Epithelial cell of esophagus (primary cell): Measurements from ENCODE around the gene AOPEP.
"Not testable (repeated sequence)": the region's sequence is repeated elsewhere in the genome, so short reads cannot be mapped to it uniquely, and the experiment has no call there.

Experiments
- DNase-seq: peaks from one replicate; pipeline ENCODE4 v3.0.0; 2010; ENCODE audit warnings: low read depth
- H3K4me3 ChIP-seq: 2 replicates; pipeline ENCODE4 v1.5.1; 2011; ENCODE audit warnings: mild to moderate bottlenecking, low read length, control low read depth
- TF ChIP-seq, protein P1 (sequence below): IDR thresholded peaks from 2 replicates; pipeline ENCODE4 v1.5.1; 2011; ENCODE audit warnings: low read depth, mild to moderate bottlenecking, low read length, control low read depth, inconsistent platforms; ENCODE audit not compliant: insufficient read depth; ENCODE audit errors: missing control alignments

The AOPEP gene

DNA sequence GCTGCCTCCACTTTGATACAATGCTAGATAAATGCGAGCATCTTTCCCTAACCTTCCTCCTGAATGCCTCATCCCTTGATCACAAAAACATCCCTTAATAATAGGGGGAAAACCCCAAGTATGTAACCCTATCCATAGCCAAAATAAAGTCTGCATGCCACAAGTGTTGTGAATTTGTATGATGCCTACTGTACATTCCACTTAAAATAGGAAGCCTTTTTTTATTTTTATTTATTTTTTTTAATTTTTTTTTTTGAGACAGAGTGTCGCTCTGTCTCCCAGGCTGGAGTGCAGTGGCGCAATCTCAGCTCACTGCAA lies 207.0 kb downstream of the AOPEP start:
- TF ChIP-seq, protein P1, sequence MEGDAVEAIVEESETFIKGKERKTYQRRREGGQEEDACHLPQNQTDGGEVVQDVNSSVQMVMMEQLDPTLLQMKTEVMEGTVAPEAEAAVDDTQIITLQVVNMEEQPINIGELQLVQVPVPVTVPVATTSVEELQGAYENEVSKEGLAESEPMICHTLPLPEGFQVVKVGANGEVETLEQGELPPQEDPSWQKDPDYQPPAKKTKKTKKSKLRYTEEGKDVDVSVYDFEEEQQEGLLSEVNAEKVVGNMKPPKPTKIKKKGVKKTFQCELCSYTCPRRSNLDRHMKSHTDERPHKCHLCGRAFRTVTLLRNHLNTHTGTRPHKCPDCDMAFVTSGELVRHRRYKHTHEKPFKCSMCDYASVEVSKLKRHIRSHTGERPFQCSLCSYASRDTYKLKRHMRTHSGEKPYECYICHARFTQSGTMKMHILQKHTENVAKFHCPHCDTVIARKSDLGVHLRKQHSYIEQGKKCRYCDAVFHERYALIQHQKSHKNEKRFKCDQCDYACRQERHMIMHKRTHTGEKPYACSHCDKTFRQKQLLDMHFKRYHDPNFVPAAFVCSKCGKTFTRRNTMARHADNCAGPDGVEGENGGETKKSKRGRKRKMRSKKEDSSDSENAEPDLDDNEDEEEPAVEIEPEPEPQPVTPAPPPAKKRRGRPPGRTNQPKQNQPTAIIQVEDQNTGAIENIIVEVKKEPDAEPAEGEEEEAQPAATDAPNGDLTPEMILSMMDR, result no peak
- DNase-seq, result no peak
- no peak overlapping the region for H3K4me3 ChIP-seq

DNA sequence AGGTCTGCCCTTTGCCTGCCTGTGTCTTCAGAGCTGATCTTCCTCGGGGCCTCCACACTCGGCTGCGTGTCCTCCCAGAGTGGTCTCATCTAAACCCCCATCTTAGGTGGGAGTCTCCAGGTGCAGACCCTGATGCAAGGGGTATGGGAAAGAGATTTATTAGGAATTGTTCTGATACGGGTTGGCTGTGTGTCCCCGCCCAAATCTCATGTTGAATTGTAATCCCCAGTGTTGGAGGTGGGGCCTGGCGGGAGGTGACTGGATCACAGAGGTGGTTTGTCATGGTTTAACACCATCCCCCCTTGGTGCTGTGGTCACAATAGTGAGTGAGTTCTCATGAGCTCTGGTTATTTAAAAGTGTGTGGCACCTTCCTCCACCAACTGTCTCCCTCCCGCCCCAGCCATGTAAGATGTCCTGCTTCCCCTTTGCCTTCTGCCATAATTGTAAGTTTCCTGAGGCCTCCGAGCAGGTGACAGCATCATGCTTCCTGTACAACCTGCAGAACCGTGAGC lies 208.4 kb downstream of the AOPEP start:
- no peak overlapping the region for H3K4me3 ChIP-seq
- TF ChIP-seq, protein P1, result no peak
- no peak for DNase-seq

DNA sequence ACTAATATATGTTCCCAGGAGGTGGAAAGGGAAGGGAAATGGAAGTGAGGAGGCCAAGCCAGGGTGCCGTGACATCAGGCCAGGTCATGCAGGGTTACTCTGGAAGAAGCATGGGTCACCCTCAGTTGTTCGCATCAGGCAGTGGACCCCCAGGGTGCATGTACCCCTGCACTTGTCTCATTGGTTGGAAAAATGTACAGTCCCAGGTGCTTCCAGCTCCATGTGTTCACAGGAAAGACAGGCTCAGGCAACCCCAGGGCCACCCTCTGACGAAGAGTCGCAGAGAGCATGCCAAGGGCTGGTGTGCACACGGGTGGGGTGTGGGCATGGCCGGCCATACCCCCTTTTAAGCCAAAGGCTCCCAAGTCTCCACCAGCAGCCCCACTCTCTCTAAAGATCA lies 208.9 kb downstream of the AOPEP start:
- H3K4me3 ChIP-seq, result no peak overlapping the region
- TF ChIP-seq, protein P1, result no peak
- no peak for DNase-seq

- TF ChIP-seq, protein P1, result no peak
- H3K4me3 ChIP-seq, result no peak overlapping the region
- DNase-seq, result no peak
Observed at GRCh38 chr9:94936419-94936818, 209.9 kb downstream of the AOPEP start.

- TF ChIP-seq, protein P1, result no peak
- DNase-seq, result peak; percentile 87
- no peak overlapping the region for H3K4me3 ChIP-seq
Observed at GRCh38 chr9:94937214-94937903, 210.9 kb downstream of the AOPEP start.

- DNase-seq, result no peak
- H3K4me3 ChIP-seq, result no peak overlapping the region
- TF ChIP-seq, protein P1, result no peak
Observed at GRCh38 chr9:94938384-94938783, 211.9 kb downstream of the AOPEP start.

GRCh38 chr9:94940296-94940695 lies 213.8 kb downstream of the AOPEP start:
- DNase-seq, H3K4me3 ChIP-seq: not testable (repeated sequence)
